OCI-LY1 (cell line): ENCODE measurements around the gene PPP1R27.

Source experiments
- CTCF ChIP-seq: fragments of 200-600 bp; sonication (generic), shearing (Covaris generic); IDR thresholded peaks from 2 replicates; pipeline ENCODE4 v1.5.1; 2017; ENCODE audit warnings: mild to moderate bottlenecking, antibody characterized with exemption, low read length, moderate library complexity, mixed read lengths
- EZH2 ChIP-seq: fragments of 200-600 bp; sonication (generic), shearing (Covaris generic); IDR thresholded peaks from 2 replicates; pipeline ENCODE4 v1.8.0; 2017; ENCODE audit warnings: borderline replicate concordance, mixed run types, mild to moderate bottlenecking, antibody characterized with exemption, low read length, moderate library complexity, mixed read lengths

DNA sequence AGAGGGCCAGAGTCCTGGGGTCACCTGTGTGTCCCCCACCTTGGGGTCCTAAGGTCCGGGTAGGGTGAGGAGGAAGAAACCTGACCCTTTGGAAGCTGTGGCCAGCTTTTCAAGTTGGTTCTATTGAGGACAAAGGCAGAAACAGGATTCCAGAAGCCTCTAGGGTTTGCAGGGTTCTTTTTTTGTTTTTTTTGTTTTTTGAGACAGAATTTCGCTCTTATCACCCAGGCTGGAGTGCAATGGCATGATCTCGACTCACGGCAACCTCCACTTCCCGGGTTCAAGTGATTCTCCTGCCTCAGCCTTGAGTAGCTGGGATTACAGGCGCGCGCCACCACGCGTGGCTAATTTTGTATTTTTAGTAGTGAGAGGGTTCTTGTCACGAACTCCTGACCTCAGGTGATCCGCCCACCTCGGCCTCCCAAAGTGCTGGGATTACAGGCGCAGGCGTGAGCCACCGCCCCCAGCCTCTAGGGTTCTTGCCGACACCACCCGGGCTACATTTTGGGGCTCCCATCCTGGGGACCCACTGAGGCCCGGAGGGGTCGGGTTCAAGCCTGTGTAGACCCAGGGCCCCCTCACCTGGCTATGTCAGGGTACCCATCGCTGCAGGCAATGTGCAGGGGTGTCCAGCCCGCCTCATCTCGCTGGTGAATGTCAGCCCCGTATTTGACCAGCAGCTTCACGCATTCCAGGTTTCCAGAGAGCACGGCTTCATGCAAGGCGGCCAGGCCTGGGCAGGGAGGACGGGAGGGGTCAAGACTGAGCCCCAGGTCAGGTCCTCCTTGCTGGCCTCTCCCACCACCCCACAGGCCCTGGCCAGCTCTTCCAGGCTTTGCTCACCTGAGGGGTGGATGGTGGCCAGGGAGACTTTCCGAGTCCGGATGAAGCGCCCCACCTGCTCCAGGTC, 674 bp downstream of the PPP1R27 start:
- TF ChIP-seq CTCF (no peak), EZH2 (no peak)
